ENCODE data around the gene SUCNR1.
"Not testable (repeated sequence)": the region's sequence is repeated elsewhere in the genome, so short reads cannot be mapped to it uniquely, and the experiment has no call there.

Gene SUCNR1

DNA sequence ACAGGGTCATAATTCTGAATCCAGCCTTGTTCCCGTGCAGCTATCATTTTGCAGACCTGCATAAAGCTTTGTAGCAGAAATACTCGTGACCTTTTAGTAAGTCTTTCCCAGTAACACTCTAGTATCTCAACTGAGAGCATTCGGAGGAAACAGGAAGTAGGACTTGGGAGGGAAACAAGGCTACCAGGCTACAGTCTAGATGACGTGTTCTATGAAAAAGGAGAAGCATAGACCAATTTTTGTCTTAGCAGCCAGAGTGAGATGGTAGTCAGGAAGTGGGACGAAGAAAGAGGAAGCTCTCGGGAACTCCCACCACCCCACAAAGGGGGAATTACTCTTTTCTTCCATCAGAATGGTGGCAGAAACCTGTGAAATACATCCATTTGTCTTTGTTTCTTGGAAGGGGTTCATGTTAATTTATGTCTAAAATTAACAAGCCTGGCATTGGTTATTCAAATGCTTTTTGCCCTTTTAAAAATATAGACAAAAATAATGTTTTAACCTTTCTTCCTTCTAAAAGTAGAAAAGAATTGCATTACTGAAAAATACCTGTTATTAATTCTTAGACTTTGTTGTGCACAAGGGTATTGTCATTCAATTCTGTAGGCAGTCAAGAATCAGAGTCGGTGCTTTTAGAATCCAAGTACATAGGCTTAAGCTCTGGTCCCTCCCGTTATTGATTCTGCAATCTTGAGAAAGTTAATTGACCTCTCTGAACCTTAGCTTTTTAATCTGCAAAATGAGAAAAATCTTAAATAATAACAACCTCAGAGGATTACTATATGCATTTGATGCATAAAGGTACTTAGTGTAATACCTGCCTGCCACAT, 1.6 kb upstream of the SUCNR1 start:
- DNase-seq (ENCODE audit: low read depth in 2 of 2), result no peak

DNA sequence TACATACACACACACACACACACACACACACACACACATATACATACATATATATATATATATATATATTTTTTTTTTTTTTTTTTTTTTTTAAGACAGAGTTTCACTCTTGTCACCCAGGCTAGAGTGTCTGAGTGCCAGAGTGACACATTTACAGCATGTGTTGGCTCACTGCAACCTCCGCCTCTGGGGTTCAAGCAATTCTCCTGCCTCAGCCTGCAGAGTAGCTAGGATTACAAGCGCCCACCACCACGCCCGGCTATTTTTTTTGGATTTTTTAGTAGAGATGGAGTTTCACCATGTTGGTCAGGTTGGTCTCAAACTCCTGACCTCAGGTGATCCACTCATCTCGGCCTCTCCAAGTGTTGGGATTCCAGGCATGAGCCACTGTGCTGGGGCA, 636 bp downstream of the SUCNR1 start:
- DNase-seq (ENCODE audit: low read depth in 2 of 2), result not testable (repeated sequence)

DNA sequence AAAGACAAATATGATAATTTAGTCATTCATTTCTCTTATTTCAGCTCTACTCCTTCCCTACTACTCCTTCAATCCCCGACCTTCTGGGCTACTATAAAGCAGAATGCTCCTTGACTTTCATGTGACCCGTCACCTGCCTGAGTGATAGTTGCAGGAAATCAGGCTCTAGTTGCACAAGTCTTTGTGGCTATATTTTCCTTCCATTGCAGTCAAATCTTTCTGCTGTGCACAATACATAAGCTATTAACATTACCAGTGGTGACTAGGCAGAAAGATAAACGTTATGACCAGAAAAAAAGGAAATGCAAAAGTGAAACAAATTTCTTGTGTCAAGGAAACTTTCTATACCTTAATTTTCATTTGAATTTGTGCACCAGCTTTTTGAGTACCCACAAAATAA, 2.3 kb downstream of the SUCNR1 start:
- no peak for DNase-seq (ENCODE audit: low read depth in 2 of 2)

DNA sequence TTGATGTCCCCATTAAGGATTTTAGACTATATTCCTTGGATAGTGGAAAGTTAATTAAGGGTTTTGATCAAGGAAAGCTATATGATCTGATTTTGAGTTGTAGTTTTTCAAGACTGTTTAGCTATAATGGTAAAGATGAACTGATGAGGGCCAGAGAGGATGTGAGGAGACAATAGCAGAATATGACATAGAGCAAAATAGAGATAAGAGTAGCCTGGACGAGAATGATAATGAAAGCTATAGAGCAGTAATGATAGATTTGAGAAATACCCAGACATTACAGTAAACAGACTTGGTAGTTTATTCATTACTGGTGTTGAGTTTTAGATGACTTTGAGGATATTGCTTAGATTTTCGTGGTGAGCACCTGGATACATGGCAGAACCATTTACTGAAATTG, 3.8 kb downstream of the SUCNR1 start:
- no peak for DNase-seq (ENCODE audit: low read depth in 2 of 2)

DNA sequence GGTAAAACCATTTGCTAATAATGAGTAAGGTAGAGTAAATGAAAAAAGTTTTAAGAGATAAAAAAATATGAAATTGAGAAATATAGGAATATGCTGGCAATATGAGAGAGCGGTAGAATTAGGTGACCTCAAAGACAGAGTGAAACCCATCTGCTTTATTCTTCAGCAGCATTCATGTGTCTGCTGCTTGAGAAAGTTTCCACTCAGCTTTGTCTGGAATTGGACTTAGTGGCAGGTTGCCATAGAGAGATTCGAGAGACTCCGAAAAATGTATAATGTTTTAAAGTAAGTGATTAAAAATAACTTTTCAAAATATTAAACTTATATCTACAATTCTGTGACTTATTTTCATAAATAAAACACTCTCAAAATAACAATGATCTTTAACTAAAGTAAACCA, 5.0 kb downstream of the SUCNR1 start:
- no peak for DNase-seq (ENCODE audit: low read depth in 2 of 2)

DNA sequence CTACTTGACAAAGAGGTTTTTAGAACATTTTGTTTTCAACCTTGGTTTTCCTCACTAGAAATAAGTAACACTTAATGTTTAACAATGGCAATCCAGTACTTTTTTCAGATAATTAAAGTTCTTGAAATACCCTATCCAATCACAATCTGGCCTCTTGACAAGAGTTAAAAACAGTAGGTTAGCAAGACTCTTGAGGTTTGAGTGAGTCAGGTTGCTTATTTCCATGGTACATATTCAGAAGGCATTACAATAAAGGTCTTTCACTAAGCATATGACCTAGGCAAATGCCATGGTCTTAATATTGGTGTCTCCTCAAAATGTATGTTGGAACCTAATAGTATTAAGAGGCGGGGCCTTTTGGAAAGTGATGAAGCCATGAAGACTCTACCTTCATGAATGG, 5.6 kb downstream of the SUCNR1 start:
- DNase-seq (ENCODE audit: low read depth in 2 of 2), result no peak

DNA sequence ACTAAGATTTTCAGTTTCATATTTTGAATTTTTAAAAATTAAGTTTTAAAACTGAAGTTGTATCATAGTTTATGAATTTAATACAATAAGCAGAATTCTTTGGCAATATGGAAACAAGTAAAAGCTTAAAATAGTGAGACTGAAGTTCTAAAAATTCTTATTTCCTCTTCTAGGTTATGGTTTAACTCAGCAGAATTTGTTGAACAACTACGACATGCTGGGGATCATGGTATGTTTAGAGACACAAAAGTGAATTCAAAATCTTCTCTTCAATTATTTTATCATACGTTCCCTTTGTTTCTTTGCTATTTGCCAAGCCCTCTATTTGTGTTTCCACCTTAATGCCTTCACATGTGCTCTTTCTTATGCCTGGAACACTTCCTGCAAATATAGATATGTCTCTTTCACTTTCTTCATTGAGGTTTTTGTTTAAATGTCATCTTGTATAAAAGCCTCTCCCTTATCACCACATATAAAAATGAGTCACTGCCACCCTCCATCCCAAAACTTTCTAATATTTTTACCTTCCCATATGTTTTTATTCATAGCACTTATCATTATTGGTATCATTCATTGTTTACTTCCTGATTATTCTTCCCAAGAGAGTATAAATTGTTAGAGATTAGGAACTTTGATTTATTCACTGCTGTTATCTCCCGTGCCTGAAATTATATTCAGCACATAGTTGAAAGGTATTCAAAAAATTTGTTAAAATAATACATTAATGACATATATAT, 6.4 kb downstream of the SUCNR1 start:
- DNase-seq (ENCODE audit: low read depth in 2 of 2), result no peak

DNA sequence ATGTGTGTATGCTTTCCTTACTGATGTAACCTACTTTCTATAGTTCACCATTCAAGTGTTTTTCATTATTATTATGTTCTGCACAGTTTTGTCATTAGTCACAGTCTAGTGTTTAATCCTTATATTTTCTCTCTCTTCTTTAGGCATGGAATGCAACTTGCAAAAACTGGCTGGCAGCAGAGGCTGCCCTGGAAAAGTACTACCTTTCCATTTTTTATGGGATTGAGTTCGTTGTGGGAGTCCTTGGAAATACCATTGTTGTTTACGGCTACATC, 6.9 kb downstream of the SUCNR1 start:
- DNase-seq (ENCODE audit: low read depth in 2 of 2), result no peak

DNA sequence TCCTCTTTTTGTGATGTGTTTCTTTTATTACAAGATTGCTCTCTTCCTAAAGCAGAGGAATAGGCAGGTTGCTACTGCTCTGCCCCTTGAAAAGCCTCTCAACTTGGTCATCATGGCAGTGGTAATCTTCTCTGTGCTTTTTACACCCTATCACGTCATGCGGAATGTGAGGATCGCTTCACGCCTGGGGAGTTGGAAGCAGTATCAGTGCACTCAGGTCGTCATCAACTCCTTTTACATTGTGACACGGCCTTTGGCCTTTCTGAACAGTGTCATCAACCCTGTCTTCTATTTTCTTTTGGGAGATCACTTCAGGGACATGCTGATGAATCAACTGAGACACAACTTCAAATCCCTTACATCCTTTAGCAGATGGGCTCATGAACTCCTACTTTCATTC, 7.7 kb downstream of the SUCNR1 start:
- no peak for DNase-seq (ENCODE audit: low read depth in 2 of 2)

DNA sequence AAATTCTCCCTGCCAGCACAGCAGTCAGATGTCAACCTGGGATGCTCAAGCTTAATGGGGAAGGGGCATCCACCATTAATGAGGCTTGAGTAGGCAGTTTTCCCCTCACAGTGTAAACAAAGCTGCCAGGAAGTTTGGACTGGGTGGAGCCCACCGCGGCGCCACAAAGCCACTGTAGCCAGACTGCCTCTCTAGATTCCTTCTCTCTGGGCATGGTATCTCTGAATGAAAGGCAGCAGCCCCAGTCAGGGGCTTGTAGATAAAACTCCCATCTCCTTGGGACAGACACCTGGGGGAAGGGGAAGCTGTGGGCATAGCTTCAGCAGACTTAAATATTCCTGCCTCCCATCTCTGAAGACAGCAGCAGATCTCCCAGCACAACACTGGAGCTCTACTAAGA, 12.0 kb downstream of the SUCNR1 start:
- DNase-seq (ENCODE audit: low read depth in 2 of 2), result not testable (repeated sequence)

DNA sequence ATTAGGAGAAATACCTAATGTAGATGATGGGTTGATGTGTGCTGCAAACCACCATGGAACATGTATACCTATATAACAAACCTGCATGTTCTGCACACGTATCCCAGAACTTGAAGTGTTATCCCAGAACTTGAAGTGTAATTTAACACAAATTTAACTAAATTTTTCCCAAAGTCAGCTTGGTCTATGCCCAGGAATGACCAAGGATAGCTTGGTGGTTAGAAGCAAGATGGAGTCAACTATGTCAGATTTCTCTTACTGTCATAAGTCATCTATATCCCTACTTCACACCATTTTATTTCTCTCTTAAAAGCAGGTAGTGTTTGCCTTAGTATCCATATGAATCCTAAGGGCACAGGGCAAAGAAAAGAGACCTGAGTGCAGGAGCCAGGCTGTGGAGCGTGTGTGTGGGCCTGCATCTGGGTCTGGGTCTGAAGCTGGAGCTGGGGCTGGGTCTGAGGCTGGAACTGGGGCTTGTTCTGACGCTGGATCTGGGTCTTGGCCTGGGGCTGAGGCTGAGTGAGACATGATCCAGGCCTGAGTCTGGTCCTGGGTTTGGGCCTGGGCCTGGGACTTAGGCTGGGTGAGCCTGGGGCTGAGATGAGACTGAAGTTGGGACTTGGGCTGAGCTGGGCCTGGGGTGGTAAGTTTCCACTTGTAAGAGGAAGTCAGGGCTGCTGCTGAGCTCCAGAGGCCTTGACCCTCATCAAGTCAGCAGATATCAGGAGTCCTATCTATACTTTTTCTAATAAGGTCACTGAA, 14.2 kb downstream of the SUCNR1 start:
- not testable (repeated sequence) for DNase-seq (ENCODE audit: low read depth in 2 of 2)

DNA sequence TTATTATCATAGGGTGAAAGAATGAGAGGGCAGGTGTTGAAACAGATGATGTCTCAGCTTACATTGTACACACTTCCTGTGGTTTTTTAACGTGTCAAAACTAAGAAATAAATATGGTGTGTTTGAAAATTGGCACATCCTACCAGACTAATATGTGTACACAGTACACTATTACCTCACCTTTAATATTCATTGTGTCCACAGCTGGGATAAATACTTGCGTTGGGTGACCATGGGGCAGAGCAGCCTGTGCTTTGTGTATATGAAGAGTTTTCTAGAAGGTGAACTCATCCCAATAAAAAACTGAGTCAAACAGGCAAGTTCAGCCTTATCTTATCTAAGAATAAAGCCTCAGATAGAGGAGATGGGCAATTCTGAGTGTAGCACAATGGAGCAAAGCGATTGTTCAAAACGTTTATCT, 17.3 kb downstream of the SUCNR1 start:
- DNase-seq (ENCODE audit: low read depth in 2 of 2), result no peak

DNA sequence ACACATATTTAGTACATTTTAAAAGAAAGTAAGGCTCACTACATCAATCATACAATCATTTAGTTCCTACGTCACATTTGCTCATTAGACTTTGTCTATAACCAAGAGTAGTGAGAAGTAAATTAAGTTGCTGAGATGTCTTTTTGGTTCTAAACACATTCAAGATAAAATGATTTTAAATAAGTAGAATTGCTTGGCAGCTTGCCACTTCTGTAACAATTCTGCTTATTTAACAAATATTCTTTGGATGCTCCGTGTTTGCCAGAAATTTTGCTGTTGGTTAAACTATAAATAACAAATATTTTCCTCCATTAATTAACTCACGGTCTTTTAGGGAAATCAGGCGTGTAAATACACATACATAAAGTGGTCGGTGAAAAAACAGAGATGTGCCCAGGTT, 18.3 kb downstream of the SUCNR1 start:
- no peak for DNase-seq (ENCODE audit: low read depth in 2 of 2)

DNA sequence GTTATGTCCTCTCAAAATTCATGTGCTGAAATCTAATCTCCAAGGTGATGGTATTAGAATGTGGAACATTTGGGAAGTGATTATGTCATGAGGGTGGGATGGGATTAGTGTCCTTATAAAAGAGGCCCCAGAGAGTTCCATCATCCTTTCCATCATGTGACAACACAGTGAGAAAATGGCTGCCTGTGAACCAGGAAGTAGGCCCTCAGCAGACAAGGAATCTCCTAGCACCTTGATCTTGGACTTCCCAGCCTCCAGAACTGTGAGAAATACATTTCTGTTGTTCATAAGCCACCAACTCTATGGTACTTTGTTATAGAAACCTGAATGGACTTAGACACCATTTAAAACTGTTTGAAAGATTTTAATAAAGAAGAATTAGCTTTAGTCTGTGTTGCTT, 20.8 kb downstream of the SUCNR1 start:
- no peak for DNase-seq (ENCODE audit: low read depth in 2 of 2)

DNA sequence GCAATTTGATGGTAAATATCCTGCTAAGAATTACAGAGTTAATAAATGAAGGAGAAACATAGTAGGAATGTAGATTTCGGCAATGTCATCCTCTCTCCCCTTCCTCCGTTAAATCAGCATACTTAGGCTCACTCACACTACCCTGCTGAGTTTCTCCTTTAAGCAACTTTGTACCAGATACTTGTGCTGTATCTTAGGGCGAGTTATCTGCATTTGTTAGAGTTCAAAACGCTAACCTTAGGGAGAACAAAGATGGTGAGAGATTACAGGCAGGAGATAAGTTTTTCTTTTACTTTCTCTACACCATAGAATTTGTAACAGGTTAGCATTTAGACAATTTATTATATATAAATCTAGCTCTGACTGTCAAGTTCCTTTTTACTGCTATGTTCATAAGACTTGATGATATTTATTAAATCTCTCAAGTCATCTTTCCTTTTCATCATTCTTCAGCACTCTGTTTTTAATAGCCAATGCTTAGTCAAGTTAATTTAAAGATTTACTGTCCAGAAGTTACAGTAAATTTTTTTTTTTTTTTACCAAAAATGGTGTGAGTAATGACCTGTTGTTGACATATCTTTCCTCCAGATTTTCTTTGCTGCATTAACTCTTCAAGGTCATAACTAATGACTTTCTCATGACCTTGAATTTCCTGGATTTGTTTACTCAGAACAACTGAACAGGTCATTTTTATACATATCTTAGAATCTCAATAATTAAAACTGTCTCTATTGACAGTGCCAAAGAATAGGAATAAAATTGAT, 22.2 kb downstream of the SUCNR1 start:
- no peak for DNase-seq (ENCODE audit: low read depth in 2 of 2)

DNA sequence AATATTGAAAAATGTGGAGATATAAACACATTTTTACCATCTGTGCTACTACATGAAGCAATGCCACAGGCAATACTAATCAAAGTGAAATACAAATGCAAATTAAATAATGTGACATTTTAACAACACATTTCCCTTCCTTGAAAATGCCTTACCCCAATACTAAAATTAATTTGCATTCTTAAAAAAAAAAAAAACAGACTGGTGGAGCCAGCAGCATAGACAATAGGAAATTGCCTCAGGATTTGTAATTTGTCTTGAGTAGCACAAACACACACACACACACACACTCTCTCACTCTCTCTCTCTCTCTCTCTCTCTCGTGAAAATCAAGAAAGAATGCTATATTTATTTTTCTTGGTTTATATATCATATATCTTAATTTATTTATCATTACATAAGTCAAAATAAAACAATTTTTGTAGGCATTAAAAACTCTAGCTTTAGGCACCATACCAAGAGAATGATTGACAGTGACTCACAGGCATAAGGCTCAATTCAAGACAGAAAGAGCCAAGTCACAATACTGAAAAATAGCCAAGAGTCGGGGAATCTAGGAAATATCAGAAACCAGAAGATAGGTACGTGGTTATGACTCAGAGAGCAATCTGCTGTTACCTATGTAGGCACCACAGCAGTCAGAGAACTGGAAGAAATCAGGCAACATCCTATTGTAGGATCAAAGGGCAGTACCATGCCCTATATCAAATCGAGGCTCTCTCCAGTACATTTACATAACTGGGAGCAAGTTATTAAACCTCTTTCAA, 23.0 kb downstream of the SUCNR1 start:
- no peak for DNase-seq (ENCODE audit: low read depth in 2 of 2)

DNA sequence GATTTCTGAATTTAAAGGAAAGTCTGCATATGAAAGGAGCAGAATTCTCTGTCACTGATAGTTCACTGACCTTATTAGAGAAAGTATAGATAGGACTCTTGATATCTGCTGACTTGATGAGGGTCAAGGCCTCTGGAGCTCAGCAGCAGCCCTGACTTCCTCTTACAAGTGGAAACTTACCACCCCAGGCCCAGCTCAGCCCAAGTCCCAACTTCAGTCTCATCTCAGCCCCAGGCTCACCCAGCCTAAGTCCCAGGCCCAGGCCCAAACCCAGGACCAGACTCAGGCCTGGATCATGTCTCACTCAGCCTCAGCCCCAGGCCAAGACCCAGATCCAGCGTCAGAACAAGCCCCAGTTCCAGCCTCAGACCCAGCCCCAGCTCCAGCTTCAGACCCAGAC, 24.7 kb downstream of the SUCNR1 start:
- DNase-seq (ENCODE audit: low read depth in 2 of 2), result not testable (repeated sequence)

DNA sequence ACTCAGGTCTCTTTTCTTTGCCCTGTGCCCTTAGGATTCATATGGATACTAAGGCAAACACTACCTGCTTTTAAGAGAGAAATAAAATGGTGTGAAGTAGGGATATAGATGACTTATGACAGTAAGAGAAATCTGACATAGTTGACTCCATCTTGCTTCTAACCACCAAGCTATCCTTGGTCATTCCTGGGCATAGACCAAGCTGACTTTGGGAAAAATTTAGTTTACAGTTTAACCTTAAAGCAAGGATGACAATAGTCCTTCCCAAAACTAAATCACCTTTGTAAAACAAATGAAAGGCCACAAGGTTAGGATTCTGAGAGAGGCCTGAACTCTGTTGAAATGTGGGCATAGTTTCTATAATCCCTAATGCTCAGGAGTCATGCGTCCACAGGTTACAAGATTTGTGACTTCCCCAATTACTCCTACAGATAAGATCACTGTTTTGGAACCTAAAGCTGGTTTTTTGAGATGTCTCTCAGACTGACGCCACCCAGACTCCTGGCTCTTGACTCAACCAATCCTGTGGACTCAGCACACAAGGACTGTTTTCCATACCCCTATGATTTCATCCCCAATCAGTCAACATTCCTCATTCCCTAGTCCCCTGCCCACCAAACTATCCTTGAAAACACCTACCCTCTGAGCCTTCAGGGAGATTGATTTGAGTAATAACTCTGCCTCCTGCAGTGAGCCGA, 25.3 kb downstream of the SUCNR1 start:
- DNase-seq (ENCODE audit: low read depth in 2 of 2), result not testable (repeated sequence)

DNA sequence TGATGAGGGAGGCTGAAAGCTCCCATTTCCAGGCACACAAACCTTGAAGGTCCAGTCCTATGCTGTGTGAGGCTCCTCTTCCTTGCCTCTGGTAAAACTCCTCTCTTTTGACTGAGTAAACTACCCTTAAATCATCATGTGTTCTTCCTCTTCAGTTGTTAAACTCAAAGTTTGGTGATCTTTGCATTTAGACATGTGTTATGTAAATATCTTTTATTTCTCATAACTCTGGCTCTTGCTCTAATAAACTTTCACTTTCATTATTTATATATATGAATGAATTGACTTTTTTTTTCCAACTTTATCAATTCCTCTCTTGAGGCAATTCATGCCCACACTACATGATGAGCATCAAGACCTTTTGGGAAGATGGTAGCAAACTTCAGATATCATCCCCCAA, 26.6 kb downstream of the SUCNR1 start:
- no peak for DNase-seq (ENCODE audit: low read depth in 2 of 2)

DNA sequence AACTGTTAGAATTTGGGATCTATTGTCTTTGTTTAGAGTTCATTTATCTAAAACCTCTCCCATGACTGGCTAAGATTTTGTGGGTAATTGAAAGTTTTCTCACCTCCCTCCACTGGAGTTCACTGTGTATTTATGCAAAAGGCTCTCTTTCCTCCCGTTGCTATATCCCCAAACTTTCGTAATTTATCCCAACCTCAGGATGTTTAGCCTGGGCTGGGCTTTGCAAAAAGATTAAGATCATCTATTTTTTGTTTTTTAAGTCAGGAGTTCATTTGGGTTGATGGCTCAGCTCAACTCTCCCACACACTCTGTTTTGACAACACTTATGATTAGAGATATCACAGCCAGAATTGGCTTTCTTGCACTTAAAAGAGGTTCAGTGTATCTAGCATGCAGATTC, 27.0 kb downstream of the SUCNR1 start:
- no peak for DNase-seq (ENCODE audit: low read depth in 2 of 2)
